ENCODE data around the gene KDM6A.
"Not testable (repeated sequence)": the region's sequence is repeated elsewhere in the genome, so short reads cannot be mapped to it uniquely, and the experiment has no call there.

The KDM6A gene

DNA sequence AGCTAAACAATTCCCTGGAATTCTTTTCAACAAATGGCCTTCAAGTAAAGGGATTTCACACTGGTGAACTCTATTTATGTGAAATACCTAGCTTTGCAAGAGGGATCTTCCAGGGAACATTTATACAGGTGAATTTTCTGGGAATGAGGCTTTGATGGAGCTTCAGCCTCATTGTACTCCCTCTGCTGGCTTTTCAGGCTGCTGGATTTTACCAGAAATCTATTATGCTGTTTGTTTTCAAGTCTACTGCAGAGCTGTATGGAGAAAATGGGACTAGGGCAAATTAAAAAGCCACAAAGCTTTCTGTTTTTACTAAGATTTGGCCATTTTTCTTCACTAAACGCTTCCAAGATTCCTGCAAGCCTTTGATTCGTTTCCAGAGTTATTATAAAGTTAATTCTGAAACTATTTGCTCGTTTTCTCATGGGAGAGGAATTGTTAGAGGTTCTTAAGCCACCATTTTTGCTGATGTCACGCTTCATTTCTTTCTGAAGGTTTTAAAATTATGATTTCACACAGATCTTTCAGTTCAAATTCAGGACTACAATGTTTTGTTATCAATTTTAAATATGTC lies 31.6 kb downstream of the KDM6A start:
- TF ChIP-seq CTCF (IDR thresholded peaks at IDR 0.05) (no peak), ZFX (IDR thresholded peaks at IDR 0.05; ENCODE audit: borderline replicate concordance) (no peak)
- no peak overlapping the region for H3K27ac ChIP-seq

DNA sequence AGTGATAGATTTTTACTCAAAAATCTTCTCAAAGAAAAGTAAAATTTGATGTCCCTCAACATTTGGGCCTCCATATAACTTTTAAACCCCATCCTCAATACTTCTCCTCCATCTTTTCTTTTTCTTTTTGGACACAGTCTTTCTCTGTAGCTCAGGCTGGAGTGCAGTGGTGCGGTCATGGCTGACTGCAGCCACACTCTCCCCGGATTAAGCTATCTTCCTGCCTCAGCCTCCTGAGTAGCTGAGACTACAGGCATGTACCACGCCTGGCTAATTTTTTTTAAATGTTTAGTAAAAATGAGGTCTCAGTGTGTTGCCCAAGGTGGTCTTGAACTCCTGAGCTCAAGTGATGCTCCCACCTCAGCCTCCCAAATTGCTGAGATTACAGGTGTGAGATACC lies 33.1 kb downstream of the KDM6A start:
- no peak overlapping the region for H3K27ac ChIP-seq
- no peak for TF ChIP-seq ZFX (IDR thresholded peaks at IDR 0.05; ENCODE audit: borderline replicate concordance)
- no peak for TF ChIP-seq CTCF (IDR thresholded peaks at IDR 0.05)

DNA sequence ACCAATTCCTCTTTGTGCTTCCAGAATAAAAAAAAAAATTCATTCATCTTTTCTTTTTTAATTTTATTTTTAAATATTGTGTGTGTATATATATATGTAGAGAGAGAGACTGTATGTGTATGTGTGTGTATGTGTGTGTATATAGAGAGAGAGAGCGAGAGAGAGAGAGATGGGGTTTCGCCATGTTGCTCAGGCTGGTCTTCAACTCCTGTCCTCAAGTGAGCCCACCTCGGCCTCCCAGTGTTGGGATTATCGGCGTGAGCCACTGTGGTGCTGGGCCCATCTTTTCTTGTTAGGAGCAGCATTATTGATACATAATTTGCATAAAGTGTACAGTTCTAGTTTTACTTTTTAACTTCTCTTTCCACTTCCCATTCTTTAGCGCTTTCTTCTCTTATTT lies 33.6 kb downstream of the KDM6A start:
- TF ChIP-seq ZFX (IDR thresholded peaks at IDR 0.05; ENCODE audit: borderline replicate concordance) (no peak), CTCF (IDR thresholded peaks at IDR 0.05) (no peak)
- H3K27ac ChIP-seq: no peak overlapping the region

DNA sequence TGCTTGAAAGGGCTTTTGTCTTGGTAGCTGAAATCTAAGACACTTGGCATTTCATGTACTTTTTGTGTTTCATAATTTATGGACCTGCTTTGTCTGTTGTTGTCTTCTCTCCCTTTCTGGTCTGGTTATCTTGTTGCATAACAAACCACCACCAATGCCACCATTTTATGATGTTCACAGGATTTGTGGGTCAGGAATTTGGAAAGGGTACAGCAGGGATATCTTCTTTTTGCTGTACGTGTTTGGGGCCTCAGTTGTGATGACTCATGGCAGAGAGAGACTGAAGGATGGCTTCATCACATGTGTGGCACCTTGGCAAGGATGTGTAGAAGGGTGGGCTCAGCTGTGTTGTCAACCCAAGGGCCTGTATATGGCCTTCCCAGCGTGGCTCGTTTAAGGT lies 35.2 kb downstream of the KDM6A start:
- TF ChIP-seq ZFX (IDR thresholded peaks at IDR 0.05; ENCODE audit: borderline replicate concordance) (no peak), CTCF (IDR thresholded peaks at IDR 0.05) (no peak)
- H3K27ac ChIP-seq: no peak overlapping the region

GRCh38 chrX:44908827-44909226 lies 35.8 kb downstream of the KDM6A start:
- H3K27ac ChIP-seq: no peak overlapping the region

GRCh38 chrX:44910508-44910907 lies 37.5 kb downstream of the KDM6A start:
- H3K27ac ChIP-seq: not testable (repeated sequence)

More at GRCh38 chrX:44908827-44909226, 35.8 kb downstream of the KDM6A start:
- TF ChIP-seq CTCF (IDR thresholded peaks at IDR 0.05) (no peak), ZFX (IDR thresholded peaks at IDR 0.05; ENCODE audit: borderline replicate concordance) (no peak)

DNA sequence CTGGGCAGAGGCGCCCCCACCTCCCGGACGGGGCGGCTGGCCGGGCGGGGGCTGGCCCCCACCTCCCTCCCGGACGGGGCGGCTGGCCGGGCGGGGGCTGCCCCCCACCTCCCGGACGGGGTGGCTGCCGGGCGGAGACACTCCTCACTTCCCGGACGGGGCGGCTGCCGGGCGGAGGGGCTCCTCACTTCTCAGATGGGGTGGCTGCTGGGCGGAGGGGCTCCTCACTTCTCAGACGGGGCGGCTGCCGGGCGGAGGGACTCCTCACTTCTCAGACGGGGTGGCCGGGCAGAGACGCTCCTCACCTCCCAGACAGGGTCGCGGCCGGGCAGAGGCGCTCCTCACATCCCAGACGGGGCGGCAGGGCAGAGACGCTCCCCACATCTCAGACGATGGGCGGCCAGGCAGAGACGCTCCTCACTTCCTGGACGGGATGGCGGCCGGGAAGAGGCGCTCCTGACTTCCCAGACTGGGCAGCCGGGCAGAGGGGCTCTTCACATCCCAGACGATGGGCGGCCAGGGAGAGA lies 38.1 kb downstream of the KDM6A start:
- H3K27ac ChIP-seq: not testable (repeated sequence)

GRCh38 chrX:44913656-44914531 lies 40.9 kb downstream of the KDM6A start:
- no peak overlapping the region for H3K27ac ChIP-seq
- no peak for TF ChIP-seq ZFX (IDR thresholded peaks at IDR 0.05; ENCODE audit: borderline replicate concordance)
- no peak for TF ChIP-seq CTCF (IDR thresholded peaks at IDR 0.05)

Measured in 22Rv1 (cell line).